A549 (cell line): ENCODE data around the gene ZMYND8. TPM values are rescaled to one million over a fixed set of nuclear protein-coding genes. Genes with fewer than 3 reads are reported as not detected.

Experiments used
- ATAC-seq, 2 experiments: fragments of 200-7000 bp in 1 of 2; fragments of >200 bp in 1 of 2; cut with Nextera tagmentation in 1 of 2; cut with Tn5 transposase in 1 of 2; 3 replicates each; pipeline versions ENCODE4 v1.8.0 to v1.9.1; 2018 to 2020; ENCODE audit warnings: mild to moderate bottlenecking in 1 of 2, moderate library complexity in 1 of 2
- CTCF ChIA-PET: fragments of 300-600 bp; sonication (Branson Sonifier 250); formaldehyde crosslinking; extraction: SDS; loops from one replicate; lab custom pipeline; 2021; ENCODE audit warnings: antibody characterized with exemption, inconsistent platforms; lab: Yijun Ruan, JAX
- POLR2A ChIA-PET: fragments of 350-600 bp; formaldehyde crosslinking; extraction: SDS; loops from one replicate; lab custom pipeline; 2021; ENCODE audit warnings: antibody characterized with exemption, inconsistent platforms; lab: Yijun Ruan, JAX
- DNase-seq, 2 experiments: peaks; one replicate each; pipeline versions ENCODE4 v3.0.0 to v3.0.0-alpha.2; 2011 to 2016; ENCODE audit warnings: low read depth in 1 of 2, low spot score in 1 of 2
- FAIRE-seq: peaks from 2 replicates; lab custom pipeline; 2011; peaks lifted over from hg19 to GRCh38; lab: Jason Lieb, UNC
- H3K27ac ChIP-seq, 2 experiments: fragments of >200 bp; sonication (Bioruptor Twin); formaldehyde crosslinking; 3 replicates each; pipeline ENCODE4 v1.5.1; 2016 to 2017
- H3K4me1 ChIP-seq: fragments of >200 bp; sonication (Bioruptor Twin); formaldehyde crosslinking; 3 replicates; pipeline ENCODE4 v1.6.1; 2016
- H3K4me2 ChIP-seq: fragments of >200 bp; sonication (Bioruptor Twin); formaldehyde crosslinking; 3 replicates; pipeline ENCODE4 v1.6.1; 2016
- H3K4me3 ChIP-seq: fragments of >200 bp; sonication (Bioruptor Twin); formaldehyde crosslinking; 3 replicates; pipeline ENCODE4 v1.5.1; 2016
- H3K9me3 ChIP-seq: fragments of >200 bp; sonication (Bioruptor Twin); formaldehyde crosslinking; 3 replicates; pipeline ENCODE4 v1.6.1; 2016
- BHLHE40 ChIP-seq: IDR thresholded peaks from 2 replicates; pipeline ENCODE4 v1.6.1; 2012; ENCODE audit warnings: low read depth, low read length, inconsistent platforms
- CBX2 ChIP-seq: fragments of 200-600 bp; sonication (generic); IDR thresholded peaks from 2 replicates; pipeline ENCODE4 v1.6.1; 2016; ENCODE audit warnings: low read depth, mild to moderate bottlenecking, borderline replicate concordance
- EHF ChIP-seq: fragments of 250-450 bp; sonication (Bioruptor Pico); IDR thresholded peaks from 2 replicates; pipeline ENCODE4 v1.5.0; 2020; ENCODE audit warnings: mild to moderate bottlenecking
- EHMT2 ChIP-seq: fragments of 200-600 bp; sonication (generic); IDR thresholded peaks from 2 replicates; pipeline ENCODE4 v1.6.1; 2016; ENCODE audit warnings: antibody characterized with exemption, low read depth, mild to moderate bottlenecking, moderate library complexity
- FOSB ChIP-seq: fragments of 250-450 bp; sonication (Bioruptor Pico); IDR thresholded peaks from 2 replicates; pipeline ENCODE4 v1.5.0; 2020; ENCODE audit warnings: mild to moderate bottlenecking, moderate library complexity
- HEYL ChIP-seq: fragments of 250-450 bp; sonication (Bioruptor Pico); IDR thresholded peaks from 2 replicates; pipeline ENCODE4 v1.8.0; 2021; ENCODE audit warnings: mild to moderate bottlenecking, moderate library complexity
- MAFK ChIP-seq: fragments of 450-650 bp; IDR thresholded peaks from 2 replicates; pipeline ENCODE4 v1.6.1; 2014; ENCODE audit not compliant: partially characterized antibody
- MAZ ChIP-seq: fragments of 150-350 bp; IDR thresholded peaks from 2 replicates; pipeline ENCODE4 v1.6.1; 2014; ENCODE audit warnings: antibody characterized with exemption, low read depth, low read length, borderline replicate concordance
- NR3C1 ChIP-seq: fragments of >200 bp; sonication (Bioruptor Twin); formaldehyde crosslinking; IDR thresholded peaks from 3 replicates; pipeline ENCODE4 v1.6.1; 2017
- PHF8 ChIP-seq: fragments of 200-600 bp; sonication (generic); IDR thresholded peaks from 2 replicates; pipeline ENCODE4 v1.6.1; 2016; ENCODE audit warnings: low read depth, mild to moderate bottlenecking, antibody characterized with exemption, moderate library complexity, borderline replicate concordance
- RAD21 ChIP-seq, 2 experiments: fragments of >200 bp in 1 of 2; sonication (Bioruptor Twin) in 1 of 2; formaldehyde crosslinking in 1 of 2; IDR thresholded peaks in 1 of 2; conservative IDR thresholded peaks in 1 of 2; 2 replicates in 1 of 2; 3 replicates in 1 of 2; pipeline ENCODE4 v1.6.1; 2012 to 2018; ENCODE audit warnings: inconsistent platforms in 1 of 2
- REST ChIP-seq: fragments of 200-600 bp; sonication (generic); IDR thresholded peaks from 2 replicates; pipeline ENCODE4 v1.6.1; 2016; ENCODE audit warnings: antibody characterized with exemption, mild to moderate bottlenecking, moderate library complexity
- SMC3 ChIP-seq: fragments of >200 bp; sonication (Bioruptor Twin); formaldehyde crosslinking; IDR thresholded peaks from 3 replicates; pipeline ENCODE4 v1.6.1; 2018; ENCODE audit warnings: inconsistent platforms
- ZC3H11A ChIP-seq: fragments of 450-650 bp; IDR thresholded peaks from 2 replicates; pipeline ENCODE4 v1.6.1; 2014; ENCODE audit warnings: antibody characterized with exemption, mild to moderate bottlenecking
- WGBS: methylation state at CpG from one replicate; pipeline ENCODE4 v1.1.6; 2017; ENCODE audit errors: missing lambda C conversion rate; 5-methylcytosine and 5-hydroxymethylcytosine counted together
- polyA plus RNA-seq, 4 experiments: library from polyadenylated mRNA; depleted of rRNA in 3 of 4; stranded (reverse); fragments of >200 nt; fragmentation: RNase III in 1 of 4; extraction: RNeasy Plus Mini Kit Qiagen cat#74134 plus additional on column Dnase treatment in 1 of 4; gene quantifications; 2 replicates in 3 of 4; 3 replicates in 1 of 4; pipeline ENCODE4 v1.2.3, GENCODE V29; 2011 to 2017
- TF ChIP-seq, protein P1 (sequence below): fragments of 150-350 bp; IDR thresholded peaks from 2 replicates; pipeline ENCODE4 v1.6.1; 2014; ENCODE audit warnings: low read depth, mild to moderate bottlenecking, low read length
- TF ChIP-seq, protein P2 (sequence below): fragments of 250-450 bp; sonication (Bioruptor Pico); IDR thresholded peaks from 2 replicates; pipeline ENCODE4 v1.5.0; 2021; ENCODE audit warnings: mild to moderate bottlenecking, moderate library complexity, borderline replicate concordance
- TF ChIP-seq, protein P3 (sequence below): fragments of >200 bp; sonication (Bioruptor Twin); formaldehyde crosslinking; IDR thresholded peaks from 3 replicates; pipeline ENCODE4 v1.5.1; 2016

The ZMYND8 gene
- polyA plus RNA-seq, 2 of the 4 experiments (the other 2 are of a cell fraction), result 10.4 to 24.9 TPM

DNA sequence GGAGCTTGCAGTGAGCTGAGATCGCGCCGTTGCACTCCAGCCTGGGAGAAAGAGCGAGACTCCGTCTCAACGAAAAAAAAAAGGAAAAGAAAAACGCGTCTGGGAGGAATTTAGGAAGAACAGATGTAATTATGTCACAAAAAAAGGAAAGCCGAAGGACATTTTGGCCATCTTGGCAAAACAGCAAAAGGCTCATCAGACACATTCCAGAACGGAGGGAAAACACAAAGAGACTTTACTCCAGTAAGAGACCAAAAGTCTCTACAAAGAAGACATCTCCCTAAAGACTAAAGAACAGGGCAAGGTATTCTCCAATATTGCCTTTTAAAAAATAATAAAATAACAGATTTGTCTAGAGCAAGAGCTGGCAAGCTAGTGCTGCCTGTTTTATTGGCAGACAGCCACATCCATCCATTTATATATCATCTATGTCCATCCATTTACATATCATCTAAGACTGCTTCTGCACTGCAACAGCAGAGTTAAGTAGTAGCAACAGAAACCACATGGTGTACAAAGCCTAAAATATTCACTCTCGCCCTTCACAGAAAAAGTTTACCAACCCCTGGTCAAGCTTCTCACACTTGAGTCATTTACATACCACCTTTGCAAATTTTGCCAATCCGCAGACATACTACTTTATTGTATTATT, 133.9 kb downstream of the ZMYND8 start:
- Histone ChIP-seq H3K27ac (no peak overlapping the region), H3K4me1 (no peaks in the 10 kb centered on the region), H3K4me3 (no peak overlapping the region), H3K4me2 (no peak overlapping the region), H3K9me3 (no peaks in the 10 kb centered on the region)
- no peak for TF ChIP-seq REST
- DNase-seq (no peak), FAIRE-seq (no peak), ATAC-seq (no peak)
- ChIA-PET POLR2A (no interaction called here), CTCF (interaction anchor here (1.2 to 1.7 kb wide), 4 partner anchors 9 to 162 kb away, joined by 4 to 5 read pairs (median 4); no protein-coding TSS in a partner anchor)
- WGBS, result 94% methylated on average over 12 of the region's 12 CpGs

- ATAC-seq, result no peak
- Histone ChIP-seq H3K4me3 (no peak overlapping the region), H3K4me1 (no peaks in the 10 kb centered on the region), H3K9me3 (no peaks in the 10 kb centered on the region), H3K27ac (no peak overlapping the region)
- ChIA-PET CTCF (interaction anchor here (0.6 to 1.7 kb wide), 6 partner anchors 15 to 163 kb away, joined by 3 to 10 read pairs (median 4); no protein-coding TSS in a partner anchor), POLR2A (no interaction called here)
- no peak for FAIRE-seq
- TF ChIP-seq ZC3H11A, result no peak
- TF ChIP-seq, protein P1, sequence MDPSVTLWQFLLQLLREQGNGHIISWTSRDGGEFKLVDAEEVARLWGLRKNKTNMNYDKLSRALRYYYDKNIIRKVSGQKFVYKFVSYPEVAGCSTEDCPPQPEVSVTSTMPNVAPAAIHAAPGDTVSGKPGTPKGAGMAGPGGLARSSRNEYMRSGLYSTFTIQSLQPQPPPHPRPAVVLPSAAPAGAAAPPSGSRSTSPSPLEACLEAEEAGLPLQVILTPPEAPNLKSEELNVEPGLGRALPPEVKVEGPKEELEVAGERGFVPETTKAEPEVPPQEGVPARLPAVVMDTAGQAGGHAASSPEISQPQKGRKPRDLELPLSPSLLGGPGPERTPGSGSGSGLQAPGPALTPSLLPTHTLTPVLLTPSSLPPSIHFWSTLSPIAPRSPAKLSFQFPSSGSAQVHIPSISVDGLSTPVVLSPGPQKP, result no peak
- TF ChIP-seq FOSB (CRISPR knock-in tag), result no peak
- TF ChIP-seq BHLHE40, result no peak
- TF ChIP-seq MAZ, result no peak
- no peak for TF ChIP-seq CBX2
- no peak for TF ChIP-seq MAFK
- TF ChIP-seq, all 56 proteins: peak for 0
- DNase-seq, result no peak
- no peak overlapping the region for H3K4me2 ChIP-seq
- WGBS, result 91% methylated on average over 16 of the region's 16 CpGs
These were observed 135.4 kb downstream of the ZMYND8 start for GRCh38 chr20:47221036-47221625.

GRCh38 chr20:47220161-47220582, 136.3 kb downstream of the ZMYND8 start:
- DNase-seq (peak; percentile 49 to 53), FAIRE-seq (no peak)
- TF ChIP-seq NR3C1 (no peak), EHF (CRISPR knock-in tag) (no peak), SMC3 (peak; percentile 35; the same call in 2 of the 3 replicates), EHMT2 (0 out of 2 replicates have a peak, but pooled peaks have one; percentile 22), REST (no peak), RAD21 (conservative IDR thresholded peaks at IDR 0.05 in 1 of 2, IDR thresholded peaks at IDR 0.05 in 1 of 2) (peak; percentile 24 to 43; a peak in 2 of 5 replicates), HEYL (no peak), MAZ (no peak), PHF8 (no peak)
- TF ChIP-seq, protein P2, sequence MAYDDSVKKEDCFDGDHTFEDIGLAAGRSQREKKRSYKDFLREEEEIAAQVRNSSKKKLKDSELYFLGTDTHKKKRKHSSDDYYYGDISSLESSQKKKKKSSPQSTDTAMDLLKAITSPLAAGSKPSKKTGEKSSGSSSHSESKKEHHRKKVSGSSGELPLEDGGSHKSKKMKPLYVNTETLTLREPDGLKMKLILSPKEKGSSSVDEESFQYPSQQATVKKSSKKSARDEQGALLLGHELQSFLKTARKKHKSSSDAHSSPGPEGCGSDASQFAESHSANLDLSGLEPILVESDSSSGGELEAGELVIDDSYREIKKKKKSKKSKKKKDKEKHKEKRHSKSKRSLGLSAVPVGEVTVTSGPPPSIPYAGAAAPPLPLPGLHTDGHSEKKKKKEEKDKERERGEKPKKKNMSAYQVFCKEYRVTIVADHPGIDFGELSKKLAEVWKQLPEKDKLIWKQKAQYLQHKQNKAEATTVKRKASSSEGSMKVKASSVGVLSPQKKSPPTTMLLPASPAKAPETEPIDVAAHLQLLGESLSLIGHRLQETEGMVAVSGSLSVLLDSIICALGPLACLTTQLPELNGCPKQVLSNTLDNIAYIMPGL, result no peak
- TF ChIP-seq, protein P3, sequence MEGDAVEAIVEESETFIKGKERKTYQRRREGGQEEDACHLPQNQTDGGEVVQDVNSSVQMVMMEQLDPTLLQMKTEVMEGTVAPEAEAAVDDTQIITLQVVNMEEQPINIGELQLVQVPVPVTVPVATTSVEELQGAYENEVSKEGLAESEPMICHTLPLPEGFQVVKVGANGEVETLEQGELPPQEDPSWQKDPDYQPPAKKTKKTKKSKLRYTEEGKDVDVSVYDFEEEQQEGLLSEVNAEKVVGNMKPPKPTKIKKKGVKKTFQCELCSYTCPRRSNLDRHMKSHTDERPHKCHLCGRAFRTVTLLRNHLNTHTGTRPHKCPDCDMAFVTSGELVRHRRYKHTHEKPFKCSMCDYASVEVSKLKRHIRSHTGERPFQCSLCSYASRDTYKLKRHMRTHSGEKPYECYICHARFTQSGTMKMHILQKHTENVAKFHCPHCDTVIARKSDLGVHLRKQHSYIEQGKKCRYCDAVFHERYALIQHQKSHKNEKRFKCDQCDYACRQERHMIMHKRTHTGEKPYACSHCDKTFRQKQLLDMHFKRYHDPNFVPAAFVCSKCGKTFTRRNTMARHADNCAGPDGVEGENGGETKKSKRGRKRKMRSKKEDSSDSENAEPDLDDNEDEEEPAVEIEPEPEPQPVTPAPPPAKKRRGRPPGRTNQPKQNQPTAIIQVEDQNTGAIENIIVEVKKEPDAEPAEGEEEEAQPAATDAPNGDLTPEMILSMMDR, result peak; percentile 52

More at GRCh38 chr20:47220161-47220582, 136.3 kb downstream of the ZMYND8 start:
- ChIA-PET POLR2A (no interaction called here), CTCF (interaction anchor here (1.0 to 6.7 kb wide), 8 partner anchors 9 to 164 kb away, joined by 3 to 30 read pairs (median 5); no protein-coding TSS in a partner anchor)
- 84% methylated on average over 8 of the region's 8 CpGs for WGBS
- Histone ChIP-seq H3K9me3 (no peaks in the 10 kb centered on the region), H3K4me1 (no peaks in the 10 kb centered on the region), H3K4me2 (no peak overlapping the region), H3K27ac (no peak overlapping the region), H3K4me3 (no peak overlapping the region)
- ATAC-seq, result peak in 1 of 2 experiments; percentile 79; a peak in 3 of 6 replicates
